Upper lobe of left lung (tissue), 4 donors: ENCODE results near the gene HK1.

Experiments
- POLR2A ChIP-seq, 4 donors: fragments of 450-650 bp; IDR thresholded peaks; one replicate each; pipeline ENCODE4 v1.5.1; 2016 to 2017; ENCODE audit warnings: antibody characterized with exemption in 4 of 4, mild to moderate bottlenecking in 2 of 4
- TF ChIP-seq, protein P1 (sequence below), 6 experiments: fragments of 450-650 bp in 4 of 6; fragments of 200-600 bp in 2 of 6; sonication (generic) in 2 of 6; IDR thresholded peaks; one replicate each; pipeline ENCODE4 v1.5.1; 2016 to 2019; ENCODE audit warnings: antibody characterized with exemption in 6 of 6

DNA sequence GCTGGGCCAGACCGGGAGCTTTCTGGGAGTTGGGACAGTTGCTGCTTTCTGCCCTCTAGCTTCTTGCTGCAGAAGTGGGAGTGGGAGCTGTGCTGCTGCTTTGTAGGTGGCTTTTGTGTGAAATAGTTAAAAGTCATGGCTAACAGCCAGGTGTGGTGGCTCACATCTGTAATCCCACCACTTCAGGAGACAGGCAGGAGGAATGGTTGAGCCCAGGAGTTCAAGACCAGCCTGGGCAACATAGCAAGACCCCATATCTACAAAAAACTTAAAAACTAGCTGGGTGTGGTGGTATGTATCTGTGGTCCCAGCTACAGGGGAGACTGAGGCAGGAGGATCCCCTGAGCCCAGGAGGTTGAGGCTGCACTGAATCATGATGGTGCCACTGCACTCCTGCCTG is 124.8 kb downstream of the HK1 start:
- TF ChIP-seq, protein P1, sequence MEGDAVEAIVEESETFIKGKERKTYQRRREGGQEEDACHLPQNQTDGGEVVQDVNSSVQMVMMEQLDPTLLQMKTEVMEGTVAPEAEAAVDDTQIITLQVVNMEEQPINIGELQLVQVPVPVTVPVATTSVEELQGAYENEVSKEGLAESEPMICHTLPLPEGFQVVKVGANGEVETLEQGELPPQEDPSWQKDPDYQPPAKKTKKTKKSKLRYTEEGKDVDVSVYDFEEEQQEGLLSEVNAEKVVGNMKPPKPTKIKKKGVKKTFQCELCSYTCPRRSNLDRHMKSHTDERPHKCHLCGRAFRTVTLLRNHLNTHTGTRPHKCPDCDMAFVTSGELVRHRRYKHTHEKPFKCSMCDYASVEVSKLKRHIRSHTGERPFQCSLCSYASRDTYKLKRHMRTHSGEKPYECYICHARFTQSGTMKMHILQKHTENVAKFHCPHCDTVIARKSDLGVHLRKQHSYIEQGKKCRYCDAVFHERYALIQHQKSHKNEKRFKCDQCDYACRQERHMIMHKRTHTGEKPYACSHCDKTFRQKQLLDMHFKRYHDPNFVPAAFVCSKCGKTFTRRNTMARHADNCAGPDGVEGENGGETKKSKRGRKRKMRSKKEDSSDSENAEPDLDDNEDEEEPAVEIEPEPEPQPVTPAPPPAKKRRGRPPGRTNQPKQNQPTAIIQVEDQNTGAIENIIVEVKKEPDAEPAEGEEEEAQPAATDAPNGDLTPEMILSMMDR (IDR thresholded peaks at IDR 0.05) = no peak
- no peak for TF ChIP-seq POLR2A (IDR thresholded peaks at IDR 0.05)
